Inflammatory macrophage (primary cell): ENCODE data around the gene FREM1.

Source experiments
- DNase-seq, 2 donors: peaks; one replicate each; pipeline ENCODE4 v3.0.0-alpha.2; 2020 to 2022

Gene FREM1

GRCh38 chr9:14868772-14869583 lies 41.2 kb downstream of the FREM1 start:
- no peak for DNase-seq

- DNase-seq, result no peak
These were observed 41.8 kb downstream of the FREM1 start for GRCh38 chr9:14868418-14868771.

- no peak for DNase-seq
These were observed 44.0 kb downstream of the FREM1 start for GRCh38 chr9:14866200-14866749.

- DNase-seq, result no peak
These were observed 45.9 kb downstream of the FREM1 start for GRCh38 chr9:14864309-14864708.

- no peak for DNase-seq
These were observed 46.8 kb downstream of the FREM1 start for GRCh38 chr9:14863402-14863801.

- DNase-seq, result no peak
These were observed 52.6 kb downstream of the FREM1 start for GRCh38 chr9:14857449-14858305.

- no peak for DNase-seq
These were observed 60.4 kb downstream of the FREM1 start for GRCh38 chr9:14849851-14850250.

GRCh38 chr9:14849296-14849695 lies 60.9 kb downstream of the FREM1 start:
- DNase-seq, result no peak

GRCh38 chr9:14846871-14847311 lies 63.3 kb downstream of the FREM1 start:
- peak; percentile 4 to 35 for DNase-seq

- DNase-seq, result no peak
These were observed 67.1 kb downstream of the FREM1 start for GRCh38 chr9:14843163-14843562.

- DNase-seq, result no peak
These were observed 68.0 kb downstream of the FREM1 start for GRCh38 chr9:14842269-14842668.

- DNase-seq, result no peak
These were observed 71.5 kb downstream of the FREM1 start for GRCh38 chr9:14838701-14839100.

GRCh38 chr9:14836885-14837284 lies 73.3 kb downstream of the FREM1 start:
- DNase-seq, result no peak

- no peak for DNase-seq
These were observed 78.6 kb downstream of the FREM1 start for GRCh38 chr9:14831661-14832060.

- no peak for DNase-seq
These were observed 79.2 kb downstream of the FREM1 start for GRCh38 chr9:14831074-14831473.

GRCh38 chr9:14830057-14830456 lies 80.2 kb downstream of the FREM1 start:
- no peak for DNase-seq

GRCh38 chr9:14829204-14829603 lies 81.0 kb downstream of the FREM1 start:
- DNase-seq, result no peak

GRCh38 chr9:14827805-14828204 lies 82.4 kb downstream of the FREM1 start:
- no peak for DNase-seq

- no peak for DNase-seq
These were observed 85.7 kb downstream of the FREM1 start for GRCh38 chr9:14824481-14824880.

GRCh38 chr9:14823800-14824199 lies 86.4 kb downstream of the FREM1 start:
- DNase-seq, result no peak

GRCh38 chr9:14822666-14823065 lies 87.6 kb downstream of the FREM1 start:
- DNase-seq, result no peak

- no peak for DNase-seq
These were observed 91.0 kb downstream of the FREM1 start for GRCh38 chr9:14819183-14819582.

GRCh38 chr9:14814249-14814628 lies 96.0 kb downstream of the FREM1 start:
- DNase-seq, result no peak
